ENCODE results near the gene C16orf82. TPM values are rescaled to one million over a fixed set of nuclear protein-coding genes. Genes with fewer than 3 reads are reported as not detected.
"Not testable (repeated sequence)": the region's sequence is repeated elsewhere in the genome, so short reads cannot be mapped to it uniquely, and the experiment has no call there.

The C16orf82 gene
- total RNA-seq, 1 donor from 2014 or later = not detected

GRCh38 chr16:27086031-27086430 is 19.3 kb downstream of the C16orf82 start:
- DNase-seq (ENCODE audit: low spot score); ATAC-seq: not testable (repeated sequence)

- ATAC-seq = no peak
- no peak for DNase-seq (ENCODE audit: low spot score)
Measured at GRCh38 chr16:27088216-27088615, 21.5 kb downstream of the C16orf82 start.

- no peak for ATAC-seq
- DNase-seq (ENCODE audit: low spot score) = peak; percentile 15
Measured at GRCh38 chr16:27096375-27096774, 29.6 kb downstream of the C16orf82 start.

GRCh38 chr16:27097800-27098230 is 31.1 kb downstream of the C16orf82 start:
- no peak for ATAC-seq
- DNase-seq (ENCODE audit: low spot score) = peak; percentile 26

- DNase-seq (ENCODE audit: low spot score) (peak; percentile 6), ATAC-seq (no peak)
Measured at GRCh38 chr16:27098366-27099049, 31.8 kb downstream of the C16orf82 start.

GRCh38 chr16:27102701-27103575 is 36.2 kb downstream of the C16orf82 start:
- peak; percentile 23 for DNase-seq (ENCODE audit: low spot score)
- no peak for ATAC-seq

GRCh38 chr16:27103954-27104353 is 37.2 kb downstream of the C16orf82 start:
- ATAC-seq (no peak), DNase-seq (ENCODE audit: low spot score) (peak; percentile 21)

- DNase-seq (ENCODE audit: low spot score) = no peak
- ATAC-seq = no peak
Measured at GRCh38 chr16:27106305-27106704, 39.6 kb downstream of the C16orf82 start.

- ATAC-seq (no peak), DNase-seq (ENCODE audit: low spot score) (no peak)
Measured at GRCh38 chr16:27107185-27107592, 40.5 kb downstream of the C16orf82 start.

GRCh38 chr16:27108051-27108770 is 41.5 kb downstream of the C16orf82 start:
- DNase-seq (ENCODE audit: low spot score) = no peak

GRCh38 chr16:27108826-27109665 is 42.3 kb downstream of the C16orf82 start:
- no peak for DNase-seq (ENCODE audit: low spot score)
- ATAC-seq = no peak

More at GRCh38 chr16:27108051-27108770, 41.5 kb downstream of the C16orf82 start:
- no peak for ATAC-seq

- ATAC-seq = peak; percentile 93
Measured at GRCh38 chr16:27109666-27110523, 43.2 kb downstream of the C16orf82 start.

GRCh38 chr16:27110524-27110896 is 43.8 kb downstream of the C16orf82 start:
- no peak for ATAC-seq
- DNase-seq (ENCODE audit: low spot score) = no peak

More at GRCh38 chr16:27109666-27110523, 43.2 kb downstream of the C16orf82 start:
- peak; percentile 62 for DNase-seq (ENCODE audit: low spot score)

GRCh38 chr16:27111486-27111885 is 44.8 kb downstream of the C16orf82 start:
- ATAC-seq (no peak), DNase-seq (ENCODE audit: low spot score) (no peak)

- no peak for ATAC-seq
- no peak for DNase-seq (ENCODE audit: low spot score)
Measured at GRCh38 chr16:27112093-27112811, 45.5 kb downstream of the C16orf82 start.

GRCh38 chr16:27113341-27113841 is 46.7 kb downstream of the C16orf82 start:
- DNase-seq (ENCODE audit: low spot score) (no peak), ATAC-seq (peak; percentile 32)

GRCh38 chr16:27114006-27114405 is 47.3 kb downstream of the C16orf82 start:
- no peak for ATAC-seq
- DNase-seq (ENCODE audit: low spot score) = no peak

GRCh38 chr16:27118526-27118925 is 51.8 kb downstream of the C16orf82 start:
- ATAC-seq (no peak), DNase-seq (ENCODE audit: low spot score) (no peak)

Data from left lobe of liver (tissue), 2 donors.